GM19455 (cell line): ENCODE measurements around the gene WEE2.
"Not testable (repeated sequence)": the region's sequence is repeated elsewhere in the genome, so short reads cannot be mapped to it uniquely, and the experiment has no call there.

Source experiments
- ATAC-seq: cut with Tn5 transposase; IDR thresholded peaks from one replicate; pipeline ENCODE4 v1.9.1; 2021; ENCODE audit not compliant: unreplicated experiment

WEE2 gene

GRCh38 chr7:141770083-141770583, 62.0 kb downstream of the WEE2 start:
- not testable (repeated sequence) for ATAC-seq

- no peak for ATAC-seq
Observed at GRCh38 chr7:141776374-141776773, 68.2 kb downstream of the WEE2 start, which contains the start of gene TAS2R4. TSS of gene TAS2R4 (plus strand) at chr7:141776674. CDS start at chr7:141778489, 1,815 bp downstream.
